H1 (cell line): Measurements from ENCODE around the gene DOCK1. TPM values are rescaled to one million over a fixed set of nuclear protein-coding genes. Genes with fewer than 3 reads are reported as not detected.
A peak's percentile ranks its signal among the peaks of the same experiment; 100 is the strongest.

Experiments used
- CTCF ChIA-PET: fragments of 300-600 bp; sonication (Branson Sonifier 250); formaldehyde crosslinking; loops from one replicate; lab custom pipeline; 2021; ENCODE audit not compliant: partially characterized antibody; lab: Charles Lee
- POLR2A ChIA-PET: fragments of 300-600 bp; sonication (Branson Sonifier 250); formaldehyde crosslinking; loops from one replicate; lab custom pipeline; 2021; ENCODE audit warnings: inconsistent platforms; ENCODE audit not compliant: partially characterized antibody; lab: Charles Lee
- DNase-seq, 2 experiments: peaks; one replicate each; pipeline versions ENCODE4 v3.0.0 to v3.0.0-alpha.2; 2010 to 2022; ENCODE audit warnings: low spot score in 2 of 2, low read depth in 1 of 2, mixed read lengths in 1 of 2
- FAIRE-seq: peaks from 2 replicates; lab custom pipeline; 2011; peaks lifted over from hg19 to GRCh38; lab: Jason Lieb, UNC
- H2AFZ ChIP-seq: 2 replicates; pipeline ENCODE4 v1.8.1; 2012; ENCODE audit warnings: low read length, inconsistent platforms
- H2AK5ac ChIP-seq: 2 replicates; pipeline ENCODE4 v1.6.1; 2013; ENCODE audit warnings: low read depth, low read length
- H2BK120ac ChIP-seq: replicated peaks from 2 replicates; pipeline ENCODE3; 2013; ENCODE audit warnings: low read depth, low read length, inconsistent platforms
- H2BK12ac ChIP-seq: 2 replicates; pipeline ENCODE4 v1.6.1; 2013; ENCODE audit warnings: low read depth, low read length
- H2BK15ac ChIP-seq: 2 replicates; pipeline ENCODE4 v1.6.1; 2013; ENCODE audit warnings: low read length
- H2BK20ac ChIP-seq: 2 replicates; pipeline ENCODE4 v1.6.1; 2013; ENCODE audit warnings: low read length
- H2BK5ac ChIP-seq: 2 replicates; pipeline ENCODE4 v1.6.1; 2013; ENCODE audit warnings: low read depth, low read length
- H3K14ac ChIP-seq: 2 replicates; pipeline ENCODE4 v1.6.1; 2013; ENCODE audit warnings: inconsistent platforms; ENCODE audit not compliant: insufficient read length
- H3K18ac ChIP-seq: 2 replicates; pipeline ENCODE4 v1.6.1; 2013; ENCODE audit warnings: low read length; ENCODE audit errors: extremely low read depth
- H3K23ac ChIP-seq: 2 replicates; pipeline ENCODE4 v1.6.1; 2013; ENCODE audit warnings: inconsistent platforms; ENCODE audit not compliant: insufficient read length
- H3K23me2 ChIP-seq: 2 replicates; pipeline ENCODE4 v1.6.1; 2013; ENCODE audit warnings: low read depth, low read length
- H3K27ac ChIP-seq: 2 replicates; pipeline ENCODE4 v1.6.1; 2011; ENCODE audit warnings: low read depth, low read length, inconsistent platforms
- H3K27me3 ChIP-seq, 4 experiments: replicated peaks in 1 of 4; 1 replicate in 1 of 4; 2 replicates in 3 of 4; pipeline versions ENCODE4 v1.6.1 to v1.8.1; 2011 to 2013; ENCODE audit warnings: low read length in 3 of 4, mild to moderate bottlenecking in 3 of 4, inconsistent platforms in 2 of 4, mixed read lengths in 2 of 4, moderate library complexity in 1 of 4; ENCODE audit not compliant: control insufficient read depth in 3 of 4, insufficient read depth in 3 of 4; ENCODE audit errors: extremely low read depth in 1 of 4
- H3K36me3 ChIP-seq, 4 experiments: 2 replicates each; pipeline versions ENCODE4 v1.6.1 to v1.8.1; 2011 to 2013; ENCODE audit warnings: mild to moderate bottlenecking in 4 of 4, low read length in 3 of 4, moderate library complexity in 2 of 4, control low read depth in 1 of 4, inconsistent platforms in 1 of 4; ENCODE audit not compliant: insufficient read depth in 4 of 4, control insufficient read depth in 2 of 4
- H3K4ac ChIP-seq: replicated peaks from 2 replicates; pipeline ENCODE3; 2013; ENCODE audit warnings: low read length, low read depth, mixed read lengths, inconsistent platforms; ENCODE audit not compliant: insufficient read length
- H3K4me1 ChIP-seq, 4 experiments: replicated peaks in 1 of 4; 1 replicate in 1 of 4; 2 replicates in 3 of 4; pipeline versions ENCODE4 v1.6.1 to v1.8.1; 2011 to 2013; ENCODE audit warnings: low read length in 3 of 4, inconsistent platforms in 2 of 4, mixed read lengths in 1 of 4; ENCODE audit not compliant: insufficient read depth in 4 of 4, control insufficient read depth in 3 of 4
- H3K4me2 ChIP-seq, 2 experiments: 2 replicates each; pipeline versions ENCODE4 v1.6.1 to v1.8.1; 2011 to 2013; ENCODE audit warnings: low read depth in 2 of 2, low read length in 2 of 2, control low read depth in 1 of 2, inconsistent platforms in 1 of 2, mild to moderate bottlenecking in 1 of 2; ENCODE audit not compliant: insufficient read depth in 1 of 2
- H3K4me3 ChIP-seq, 4 experiments: fragments of 200-600, 300-600 bp in 1 of 4; sonication (generic), shearing (Covaris generic), sonication (Bioruptor Twin) in 1 of 4; 2 replicates each; pipeline versions ENCODE4 v1.5.1 to v1.8.1; 2011 to 2016; ENCODE audit warnings: low read length in 4 of 4, low read depth in 3 of 4, control low read depth in 2 of 4, inconsistent platforms in 2 of 4, mild to moderate bottlenecking in 2 of 4, mixed read lengths in 1 of 4, moderate library complexity in 1 of 4; ENCODE audit not compliant: insufficient read depth in 2 of 4; ENCODE audit errors: extremely low read depth in 1 of 4
- H3K56ac ChIP-seq: replicated peaks from 2 replicates; pipeline ENCODE3; 2013; ENCODE audit warnings: low read depth, mild to moderate bottlenecking, mixed read lengths, low read length, inconsistent platforms; ENCODE audit not compliant: insufficient read length
- H3K79me1 ChIP-seq: 2 replicates; pipeline ENCODE4 v1.6.1; 2013; ENCODE audit warnings: low read depth, low read length, control low read depth
- H3K79me2 ChIP-seq, 2 experiments: 2 replicates each; pipeline versions ENCODE4 v1.6.1 to v1.8.1; 2012 to 2013; ENCODE audit warnings: low read length in 2 of 2, mild to moderate bottlenecking in 2 of 2, inconsistent platforms in 1 of 2; ENCODE audit not compliant: insufficient read depth in 2 of 2, control insufficient read depth in 1 of 2
- H3K9ac ChIP-seq, 4 experiments: replicated peaks in 1 of 4; 1 replicate in 1 of 4; 2 replicates in 3 of 4; pipeline versions ENCODE4 v1.6.1 to v1.8.1; 2011 to 2013; ENCODE audit warnings: low read depth in 3 of 4, low read length in 3 of 4, control low read depth in 2 of 4, mild to moderate bottlenecking in 2 of 4, moderate library complexity in 2 of 4, inconsistent platforms in 1 of 4; ENCODE audit errors: extremely low read depth in 1 of 4
- H3K9me3 ChIP-seq, 2 experiments: 2 replicates each; pipeline versions ENCODE4 v1.6.1 to v1.8.1; 2012 to 2013; ENCODE audit warnings: mild to moderate bottlenecking in 2 of 2, moderate library complexity in 2 of 2, control low read depth in 1 of 2, inconsistent platforms in 1 of 2, low read depth in 1 of 2, low read length in 1 of 2, mixed read lengths in 1 of 2; ENCODE audit not compliant: insufficient read depth in 2 of 2
- H4K20me1 ChIP-seq, 2 experiments: replicated peaks in 1 of 2; 2 replicates each; pipeline versions ENCODE3 to v1.8.1; 2011 to 2013; ENCODE audit warnings: inconsistent platforms in 2 of 2, low read length in 2 of 2, mild to moderate bottlenecking in 1 of 2; ENCODE audit not compliant: insufficient read depth in 2 of 2, control insufficient read depth in 1 of 2
- H4K5ac ChIP-seq: 2 replicates; pipeline ENCODE4 v1.6.1; 2013; ENCODE audit warnings: low read length, low read depth, mixed read lengths, inconsistent platforms; ENCODE audit not compliant: insufficient read length
- H4K8ac ChIP-seq: 2 replicates; pipeline ENCODE4 v1.8.0; 2013; ENCODE audit warnings: mild to moderate bottlenecking, moderate library complexity, low read length, inconsistent platforms; ENCODE audit not compliant: insufficient read depth; ENCODE audit errors: extremely low read depth
- H4K91ac ChIP-seq: replicated peaks from 2 replicates; pipeline ENCODE3; 2013; ENCODE audit warnings: low read length, mixed read lengths, inconsistent platforms; ENCODE audit not compliant: insufficient read length
- RNF2 ChIP-seq: fragments of 200-900, 300-1000 bp; sonication (generic); IDR thresholded peaks from 2 replicates; pipeline ENCODE4 v1.7.1; 2016; ENCODE audit warnings: borderline replicate concordance, low read depth, mild to moderate bottlenecking, antibody characterized with exemption, low read length; ENCODE audit not compliant: poor library complexity, severe bottlenecking; ENCODE audit errors: missing control alignments
- SP1 ChIP-seq: IDR thresholded peaks from 2 replicates; pipeline ENCODE4 v1.6.1; 2011; ENCODE audit warnings: low read depth, low read length
- TEAD4 ChIP-seq: IDR thresholded peaks from 2 replicates; pipeline ENCODE4 v1.6.1; 2012; ENCODE audit warnings: low read depth, low read length, inconsistent platforms, mixed read lengths
- WGBS, 2 experiments: shearing (Covaris generic) in 1 of 2; methylation state at CpG; one replicate each; pipeline versions ENCODE4 v1.1.6 to v1.1.7; 2013 to 2015; ENCODE audit warnings: low lambda C conversion rate in 2 of 2, mixed read lengths in 2 of 2, inconsistent platforms in 1 of 2, low coverage in 1 of 2, missing lambda C conversion rate in 1 of 2; ENCODE audit not compliant: insufficient replicate concordance in 2 of 2, insufficient coverage in 1 of 2, insufficient read length in 1 of 2; ENCODE audit errors: extremely low coverage in 1 of 2, missing lambda C conversion rate in 1 of 2; 5-methylcytosine and 5-hydroxymethylcytosine counted together
- polyA plus RNA-seq, 7 experiments: library from polyadenylated mRNA; depleted of rRNA in 3 of 7; stranded (reverse) in 5 of 7; unstranded in 2 of 7; fragments of >200 nt in 5 of 7; fragments of 200-250 nt in 2 of 7; gene quantifications; 1 replicate in 5 of 7; 2 replicates in 1 of 7; 4 replicates in 1 of 7; pipeline versions ENCODE4 v1.2.1 to v1.2.3, GENCODE V29; 2011 to 2013; ENCODE audit warnings: missing spikeins in 2 of 7, mixed read lengths in 2 of 7
- total RNA-seq: library from RNA; stranded (reverse); fragmentation: NEBNext Ultra II Directional; extraction: Animal tissue kit (Norgen Biotek cat#: 25700); gene quantifications from 2 replicates; pipeline ENCODE4 v1.2.1, GENCODE V29; 2021

The DOCK1 gene
- total and polyA plus RNA-seq, 2 of the 8 experiments (the other 6 are each of a cell fraction or from before 2014, with no cell fraction given): 11.6 to 53.0 TPM

DNA sequence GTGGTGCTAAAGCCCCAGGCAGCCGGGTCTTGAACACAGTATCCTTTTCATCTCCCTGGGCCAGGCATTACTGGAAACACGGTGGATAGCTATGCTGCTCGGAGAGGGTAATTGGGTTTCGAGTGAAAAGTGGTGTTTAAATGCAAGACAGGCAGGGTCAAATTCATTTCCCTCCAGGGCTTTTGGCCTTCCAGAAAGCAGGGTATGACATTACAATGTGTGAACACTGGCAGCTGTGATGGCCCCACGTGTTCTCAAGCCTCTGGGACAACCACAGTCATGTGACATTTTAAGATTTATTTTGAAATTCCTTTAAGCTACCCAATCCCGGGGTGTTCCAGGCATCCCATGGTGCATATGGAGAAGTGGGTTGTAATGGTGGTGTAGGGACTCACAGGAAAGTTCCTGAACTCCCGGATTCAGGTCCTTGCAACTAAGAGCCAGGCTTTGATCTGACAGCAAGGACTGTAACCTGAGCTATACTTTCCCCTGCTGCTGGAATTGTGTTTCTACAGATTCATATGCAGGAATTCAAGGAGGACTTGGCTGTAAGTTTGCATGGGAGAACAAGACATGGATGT, 244.4 kb downstream of the DOCK1 start:
- H3K4me1 ChIP-seq: peaks cover 4 to 21% (median 14%) of the 10 kb centered on the region in 4 experiments
- H3K14ac ChIP-seq: no peak overlapping the region
- no peaks in the 10 kb centered on the region for H3K23me2 ChIP-seq
- H2BK5ac ChIP-seq: no peak overlapping the region
- peak overlapping the region; percentile 31 to 33; a peak in 3 of 4 replicates for H3K4me2 ChIP-seq
- ChIA-PET POLR2A (interaction anchor here (0.9 kb wide), 1 partner anchor 12 kb away, joined by 3 read pairs; no protein-coding TSS in a partner anchor), CTCF (interaction anchor here (0.7 to 1.3 kb wide), 6 partner anchors 9 to 204 kb away, joined by 3 to 4 read pairs (median 3); no protein-coding TSS in a partner anchor)
- H2BK120ac ChIP-seq: no peak overlapping the region
- no peaks in the 10 kb centered on the region for H3K27me3 ChIP-seq
- no peak overlapping the region for H2AFZ ChIP-seq
- H3K9me3 ChIP-seq: no peaks in the 10 kb centered on the region
- H2BK15ac ChIP-seq: no peak overlapping the region
- peaks cover 3 to 9% of the 10 kb centered on the region in 2 experiments for H4K20me1 ChIP-seq
- peaks cover 3% of the 10 kb centered on the region; the same call in 1 of the 2 replicates for H3K79me1 ChIP-seq
- FAIRE-seq (peak; percentile 84), DNase-seq (no peak)
- no peak overlapping the region for H3K9ac ChIP-seq
- no peak overlapping the region for H2BK20ac ChIP-seq
- H3K56ac ChIP-seq: no peak overlapping the region
- no peak overlapping the region for H3K4ac ChIP-seq
- H4K91ac ChIP-seq: no peak overlapping the region
- H3K18ac ChIP-seq: no peak overlapping the region
- no peak overlapping the region for H2BK12ac ChIP-seq
- 0 out of 2 replicates have a peak, but pooled peaks have one; percentile 27 for TF ChIP-seq SP1
- TF ChIP-seq TEAD4: peak; percentile 71; the same call in 1 of the 2 replicates
- TF ChIP-seq RNF2: no peak
- H3K36me3 ChIP-seq: no peaks in the 10 kb centered on the region
- no peak overlapping the region for H2AK5ac ChIP-seq
- no peaks in the 10 kb centered on the region for H3K79me2 ChIP-seq
- no peak overlapping the region for H3K27ac ChIP-seq
- no peak overlapping the region for H3K23ac ChIP-seq
- WGBS, 2 experiments: 67% methylated on average over 7 of the region's 7 CpGs; no CpG with 5 or more reads in 1 of the 2 experiments
- 0 out of 8 replicates have a peak overlapping the region, but pooled peaks of 1 of the 4 experiments have one; percentile 3 for H3K4me3 ChIP-seq
- no peak overlapping the region for H4K5ac ChIP-seq
- no peak overlapping the region for H4K8ac ChIP-seq
